ENCODE data around the gene WDFY1.

Gene WDFY1

DNA sequence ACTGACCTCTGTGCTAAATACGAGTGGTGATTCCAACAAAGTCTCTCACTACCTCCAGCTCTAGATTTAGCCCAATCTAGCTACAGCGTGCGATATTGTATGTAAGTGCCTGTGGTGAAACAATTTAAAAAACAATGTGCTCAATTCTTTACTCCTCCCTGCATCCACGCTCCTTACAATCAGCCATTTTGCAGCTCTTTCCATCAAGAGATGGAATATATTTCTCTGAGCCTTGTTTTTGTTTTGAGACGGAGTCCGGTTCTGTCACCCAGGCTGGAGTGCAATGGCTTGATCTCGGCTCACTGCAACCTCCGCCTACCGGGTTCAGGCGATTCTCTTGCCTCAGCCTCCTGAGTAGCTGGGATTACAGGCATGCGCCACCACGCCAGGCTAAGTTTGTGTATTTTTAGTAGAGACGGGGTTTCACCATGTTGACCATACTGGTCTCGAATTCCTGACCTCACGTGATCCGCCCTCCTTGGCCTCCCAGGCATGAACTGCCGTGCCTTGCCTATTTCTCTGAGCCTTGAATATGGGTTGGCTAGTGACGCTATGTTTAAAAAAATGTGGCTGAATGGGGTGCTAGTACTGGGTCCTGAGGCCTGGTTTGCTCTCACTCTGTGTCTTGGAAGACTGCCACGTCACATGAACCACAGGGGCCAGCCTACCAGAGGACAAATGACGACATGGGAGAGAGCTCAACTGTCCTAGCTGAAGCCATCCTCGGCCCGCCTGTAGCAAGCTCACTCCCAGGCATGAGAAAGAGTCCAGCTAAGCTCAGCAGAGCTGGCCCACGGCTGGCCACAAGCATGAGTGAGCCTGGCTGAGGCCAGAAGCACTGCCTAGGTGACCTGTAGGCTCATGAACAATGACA is 14.8 kb downstream of the WDFY1 start:
- DNase-seq, result no peak

DNA sequence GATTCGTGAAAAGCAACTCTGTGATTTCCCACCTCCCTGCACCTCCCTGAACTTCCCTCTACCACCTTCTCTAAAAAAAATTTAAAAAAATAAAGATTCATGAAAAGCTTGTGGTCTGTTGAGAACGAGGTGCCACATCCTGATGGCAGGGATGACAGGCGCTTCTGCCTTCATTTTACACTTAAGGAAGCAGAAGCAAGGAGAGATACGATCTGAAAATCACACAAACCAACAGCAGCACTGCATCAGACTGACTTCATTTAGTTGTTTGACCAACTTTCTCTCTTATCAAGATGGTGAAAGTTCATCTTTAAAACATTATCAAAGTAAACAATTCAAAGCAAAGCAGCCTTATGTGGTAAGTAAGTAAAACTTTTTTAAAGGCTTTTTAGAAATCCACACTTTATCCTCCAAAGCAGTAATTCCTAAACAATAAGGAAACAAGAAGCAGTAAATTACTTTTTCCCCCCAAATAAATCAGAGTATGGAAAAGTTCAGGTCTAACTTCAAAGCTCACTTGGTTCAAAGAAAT is 15.5 kb downstream of the WDFY1 start:
- DNase-seq, result no peak

DNA sequence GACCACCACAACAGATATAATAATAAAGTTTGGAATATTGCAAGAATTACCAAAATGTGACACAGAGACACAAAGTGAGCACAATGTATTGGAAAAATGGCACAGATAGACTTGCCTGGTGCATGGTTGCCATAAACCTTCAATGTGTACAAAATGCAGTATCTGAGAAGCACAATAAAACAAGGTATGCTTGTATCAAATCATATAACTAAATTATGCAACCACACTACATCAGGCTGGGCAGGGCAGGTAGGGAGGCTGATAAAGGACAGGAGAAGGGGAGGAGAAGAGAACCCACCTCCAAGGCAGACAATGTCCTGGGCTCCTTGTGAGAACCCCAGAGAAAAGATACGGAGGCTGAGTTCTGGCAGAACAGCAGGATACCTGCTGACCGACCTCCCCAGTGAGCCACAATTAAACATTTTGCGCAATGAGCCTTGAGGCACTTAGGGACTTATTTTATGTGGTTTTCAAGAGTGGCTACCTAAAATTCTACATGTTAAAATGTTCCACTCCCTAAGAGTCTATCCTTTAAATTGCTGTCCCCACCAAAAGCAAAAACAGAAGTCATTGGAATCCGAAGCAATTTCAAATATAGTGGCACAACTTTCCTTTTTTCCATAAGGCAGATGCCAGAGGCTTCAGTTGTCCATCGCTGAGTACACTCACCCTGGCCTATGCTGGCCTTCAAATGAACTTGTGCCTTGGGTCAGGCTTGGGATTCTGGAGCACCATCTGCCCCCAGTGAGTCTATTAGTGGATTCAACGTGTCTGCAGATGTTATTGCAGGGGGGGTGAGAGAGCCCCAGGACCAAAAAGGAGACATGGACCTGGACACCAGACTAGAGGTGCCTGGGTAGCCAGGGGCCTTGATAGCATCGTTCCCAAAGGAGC is 16.8 kb downstream of the WDFY1 start:
- DNase-seq, result no peak

GRCh38 chr2:223925106-223925505 is 20.0 kb downstream of the WDFY1 start:
- no peak for DNase-seq

- no peak for DNase-seq
Measured at GRCh38 chr2:223923976-223924375, 21.2 kb downstream of the WDFY1 start.

GRCh38 chr2:223922308-223922707 is 22.8 kb downstream of the WDFY1 start:
- DNase-seq, result no peak

DNA sequence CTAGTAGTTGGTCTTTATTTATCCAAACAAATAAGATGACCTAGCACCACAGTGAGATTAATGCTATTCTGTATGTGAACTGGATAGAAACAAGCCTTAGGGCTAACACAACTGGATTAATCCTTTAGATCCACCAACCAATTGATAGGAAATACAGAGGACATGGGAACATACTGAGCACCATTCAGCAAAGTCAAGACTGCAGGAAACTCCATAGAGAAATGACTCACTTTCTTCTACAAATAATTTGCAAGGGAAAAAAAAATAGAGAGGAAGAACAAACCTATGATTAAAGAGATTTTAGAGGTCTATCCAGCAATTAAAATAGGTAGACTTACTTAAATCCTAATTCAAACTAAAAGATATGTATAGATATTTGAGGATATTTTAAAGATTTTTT is 23.9 kb downstream of the WDFY1 start:
- DNase-seq, result no peak

DNA sequence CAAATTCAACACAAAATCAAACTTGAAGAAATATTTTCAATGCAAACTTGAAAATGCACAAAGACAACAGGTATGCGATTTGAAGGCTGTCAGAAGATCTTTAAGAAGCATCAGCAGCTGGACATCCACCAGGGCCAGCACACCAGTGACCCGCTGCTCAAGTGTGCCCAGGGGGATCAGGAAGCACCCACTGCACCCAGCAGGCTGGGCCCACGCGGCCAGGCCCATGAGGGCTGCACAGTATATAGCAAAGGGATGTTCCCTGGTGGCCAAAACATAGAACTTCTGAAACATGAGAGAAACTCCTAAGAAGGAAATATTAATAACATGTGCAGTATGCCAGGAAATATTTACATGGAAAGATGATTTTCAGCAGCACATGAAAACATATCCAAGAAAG is 25.0 kb downstream of the WDFY1 start:
- DNase-seq, result no peak

- DNase-seq, result no peak
Measured at GRCh38 chr2:223918671-223919134, 26.4 kb downstream of the WDFY1 start.

DNA sequence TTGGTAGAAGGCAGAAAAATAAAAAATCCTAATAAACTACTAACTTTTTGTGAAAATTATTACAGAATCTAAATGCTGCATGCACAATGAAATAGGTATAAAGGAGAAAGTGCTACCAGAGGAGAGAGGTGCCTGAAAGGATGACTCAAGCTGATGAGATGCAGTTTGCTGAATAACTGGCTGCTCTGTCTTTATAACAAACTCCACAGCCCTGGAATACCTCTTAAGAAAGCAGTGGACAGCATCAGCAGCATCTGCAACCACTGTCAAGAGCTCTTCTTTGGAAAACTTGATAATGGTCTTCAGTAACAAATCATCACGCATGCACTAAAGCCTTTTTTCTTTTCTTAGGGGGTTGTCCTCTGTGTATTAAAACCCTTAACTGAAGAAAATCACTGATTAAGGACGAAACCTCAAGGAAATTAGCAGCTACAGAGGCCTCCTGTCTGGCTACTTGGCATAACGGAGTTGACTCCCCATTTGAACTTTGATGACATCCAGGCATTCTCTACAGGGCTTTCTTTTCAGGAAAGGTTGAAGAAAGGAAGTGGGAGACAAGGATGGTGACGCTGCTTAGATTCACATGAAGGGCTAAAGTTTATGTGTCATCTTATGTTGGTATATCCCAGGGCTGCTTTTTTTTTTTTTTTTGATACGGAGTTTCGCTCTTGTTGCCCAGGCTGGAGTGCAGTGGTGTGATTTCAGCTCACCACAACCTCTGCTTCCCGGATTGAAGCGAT is 28.8 kb downstream of the WDFY1 start:
- no peak for DNase-seq

GRCh38 chr2:223915071-223915470 is 30.1 kb downstream of the WDFY1 start:
- no peak for DNase-seq

- DNase-seq, result no peak
Measured at GRCh38 chr2:223914324-223914723, 30.8 kb downstream of the WDFY1 start.

DNA sequence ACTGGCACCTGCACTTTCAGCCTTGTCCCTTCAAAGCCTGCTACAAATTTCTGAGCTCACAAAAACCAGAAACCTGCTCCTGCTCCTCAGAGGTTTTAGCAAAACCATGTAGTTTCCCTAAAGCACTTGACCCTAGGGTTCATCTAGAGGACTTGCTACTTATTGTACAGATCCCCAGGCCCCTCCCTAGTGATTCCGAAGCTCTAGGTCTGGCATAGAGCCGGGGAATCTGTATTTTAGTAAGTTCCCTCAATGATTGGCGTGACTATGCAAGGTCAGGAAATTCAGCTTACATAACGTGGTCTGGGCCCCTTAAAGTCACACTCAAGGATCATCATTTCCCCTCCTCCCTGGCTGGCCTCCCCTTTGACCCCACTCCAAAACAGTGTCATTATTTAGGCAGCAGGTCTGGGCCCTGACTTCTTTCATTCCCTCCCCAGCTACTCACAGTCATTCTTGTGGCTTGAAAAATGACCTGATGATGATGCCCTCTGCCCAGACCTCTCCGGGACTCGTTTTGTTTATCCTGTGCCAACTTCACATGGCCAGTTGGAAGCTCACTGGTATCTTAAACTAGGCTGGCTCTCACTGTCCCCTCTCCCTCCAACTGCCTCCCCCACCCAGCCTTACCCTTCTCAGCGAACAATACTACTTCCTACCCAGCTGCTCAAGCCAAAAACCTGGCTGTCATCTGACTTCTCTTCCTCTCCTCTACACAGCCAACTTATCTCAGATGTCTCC is 36.0 kb downstream of the WDFY1 start:
- DNase-seq, result no peak

DNA sequence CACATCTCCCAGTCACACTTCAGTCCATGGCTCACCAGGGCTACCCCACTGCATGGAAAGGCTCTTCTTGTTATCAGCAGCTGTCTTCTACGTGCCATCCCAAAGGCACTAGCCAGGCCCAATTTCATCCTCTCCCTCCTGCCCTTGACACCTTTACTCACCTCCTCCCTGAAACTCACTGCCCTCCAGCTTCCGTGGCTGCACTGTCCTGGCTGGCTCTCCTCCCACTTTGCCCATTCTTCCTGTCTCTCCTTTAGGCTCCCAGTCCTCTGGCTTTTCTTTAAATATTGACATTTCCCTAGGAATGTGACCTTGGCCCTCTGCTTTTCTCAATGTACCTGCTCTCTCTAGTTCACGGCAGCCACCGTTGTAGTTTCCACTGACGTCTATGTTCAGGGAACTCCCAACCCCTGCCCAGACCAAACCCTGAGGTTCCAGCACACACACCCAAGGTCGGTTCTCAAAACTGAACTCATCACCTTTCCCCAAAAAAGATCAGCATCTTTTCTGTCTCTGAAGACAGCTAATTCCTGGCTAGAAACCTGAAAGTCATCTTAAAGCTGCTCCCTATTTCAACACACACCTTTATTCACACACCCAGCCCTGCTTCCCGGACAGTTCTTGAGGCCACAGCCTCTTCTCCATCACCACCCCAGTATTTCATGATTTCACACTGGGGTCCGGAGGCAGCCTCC is 36.7 kb downstream of the WDFY1 start:
- no peak for DNase-seq

GRCh38 chr2:223905996-223906395 is 39.1 kb downstream of the WDFY1 start:
- DNase-seq, result no peak

- no peak for DNase-seq
Measured at GRCh38 chr2:223901854-223902253, 43.3 kb downstream of the WDFY1 start.

GRCh38 chr2:223901311-223901710 is 43.8 kb downstream of the WDFY1 start:
- DNase-seq, result no peak

DNA sequence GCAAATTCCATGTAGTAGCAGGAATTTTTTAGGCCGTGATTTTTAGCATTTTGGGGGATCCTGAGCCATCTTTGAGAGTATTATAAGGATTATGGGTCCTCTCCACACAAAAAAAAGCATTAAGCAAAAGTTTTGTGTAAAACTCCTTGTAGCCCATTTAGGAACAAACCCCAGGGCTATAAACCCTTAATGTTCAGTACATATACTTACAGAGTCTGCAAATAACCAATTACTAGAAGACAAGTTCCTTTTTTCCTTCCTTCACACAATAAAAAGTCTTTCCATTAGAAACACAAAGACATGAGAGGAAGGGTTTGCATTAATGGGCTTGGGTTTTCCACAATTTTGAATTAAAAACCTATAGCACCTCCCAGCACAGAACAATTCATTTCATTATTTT is 44.6 kb downstream of the WDFY1 start:
- DNase-seq, result no peak

DNA sequence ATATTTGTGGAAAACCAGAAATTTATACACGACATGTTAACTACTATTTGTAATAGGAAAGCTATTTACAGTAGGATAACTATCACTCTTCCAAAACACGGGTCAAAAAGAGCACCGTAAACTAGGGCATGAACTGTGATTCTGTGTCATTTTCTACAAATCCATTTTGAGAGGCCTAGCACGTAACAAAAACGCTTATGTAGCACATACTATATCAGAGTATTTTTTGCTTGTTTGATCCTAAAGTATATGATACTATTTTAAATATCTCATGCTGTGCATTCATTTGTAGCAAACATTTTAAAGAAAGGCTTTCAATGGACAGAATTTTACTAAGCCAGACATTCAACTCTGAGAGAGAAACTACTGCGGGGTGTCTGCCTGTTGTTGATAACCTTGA is 45.1 kb downstream of the WDFY1 start:
- no peak for DNase-seq

DNA sequence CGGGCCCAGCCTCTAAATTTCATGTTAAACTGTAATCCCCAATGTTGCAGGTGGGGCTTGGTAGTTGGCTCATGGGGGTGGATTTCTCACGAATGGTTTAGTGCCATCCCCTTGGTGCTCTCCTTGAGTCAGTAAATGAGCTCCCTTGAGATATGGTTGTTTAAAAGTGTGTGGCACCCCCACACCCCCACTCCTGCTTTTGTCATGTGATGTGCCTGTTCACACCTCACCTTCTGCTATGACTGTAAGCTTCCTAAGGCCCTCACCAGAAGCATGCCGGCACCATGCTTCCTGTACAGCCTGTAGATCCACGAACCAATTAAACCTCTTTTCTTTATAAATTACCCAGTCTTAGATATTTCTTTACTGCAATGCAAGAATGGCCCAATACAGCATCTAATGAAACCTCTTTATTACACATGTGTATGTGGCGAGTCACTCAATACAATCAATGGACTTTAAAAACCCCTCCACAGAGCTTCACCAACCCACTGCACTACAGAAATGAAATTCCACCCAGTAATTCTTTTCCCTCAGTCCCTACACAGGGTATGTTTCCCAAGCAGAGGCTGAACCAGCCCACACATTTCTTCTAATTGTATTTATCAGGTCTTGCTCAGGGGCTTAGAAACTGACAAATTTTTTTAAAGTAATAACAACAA is 47.3 kb downstream of the WDFY1 start:
- no peak for DNase-seq

DNA sequence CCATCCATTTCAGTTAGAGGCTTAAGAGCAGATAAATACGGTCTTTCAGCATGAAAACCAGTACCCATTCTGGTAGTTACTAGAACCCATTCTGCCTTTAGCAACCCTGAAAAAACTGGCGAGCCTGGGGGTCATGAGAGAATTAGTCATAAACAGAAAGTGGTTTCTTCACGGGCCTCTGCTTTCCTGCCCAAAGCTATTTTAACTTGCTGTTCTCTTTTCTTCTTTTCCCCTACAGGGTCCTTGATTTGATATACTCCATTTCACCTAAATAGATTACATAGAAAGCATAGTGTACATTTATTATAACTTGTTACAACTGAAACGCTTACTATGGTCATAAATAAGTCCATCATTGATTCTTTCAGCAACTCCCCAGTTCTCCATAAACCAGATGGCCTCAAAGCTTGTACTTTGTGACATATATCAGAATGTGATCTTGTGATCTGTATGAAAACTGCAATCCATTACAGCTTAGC is 48.3 kb downstream of the WDFY1 start:
- DNase-seq, result no peak
